ENCODE measurements around the gene EYS.

EYS gene

GRCh38 chr6:64803470-64804166 is 903.4 kb downstream of the EYS start:
- no peak for DNase-seq

DNA sequence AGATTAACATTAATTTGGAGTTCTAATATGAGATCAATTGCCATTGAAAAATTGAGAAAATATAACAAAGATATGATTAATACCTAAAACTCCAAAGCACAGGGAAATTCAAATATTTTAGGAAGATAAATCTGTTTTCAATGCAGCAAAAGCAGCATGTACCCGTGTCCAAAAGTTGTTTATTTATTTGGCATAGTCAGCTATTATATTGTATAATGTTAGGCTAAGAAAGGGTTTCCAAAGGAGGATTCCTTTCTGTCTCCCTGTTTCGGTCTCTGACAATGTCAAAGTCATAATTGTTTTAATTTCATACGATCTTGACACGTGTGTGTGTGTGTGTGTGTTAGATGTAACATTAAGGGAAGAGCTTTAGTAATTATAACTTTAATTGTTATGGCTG is 914.5 kb downstream of the EYS start:
- DNase-seq, result no peak

DNA sequence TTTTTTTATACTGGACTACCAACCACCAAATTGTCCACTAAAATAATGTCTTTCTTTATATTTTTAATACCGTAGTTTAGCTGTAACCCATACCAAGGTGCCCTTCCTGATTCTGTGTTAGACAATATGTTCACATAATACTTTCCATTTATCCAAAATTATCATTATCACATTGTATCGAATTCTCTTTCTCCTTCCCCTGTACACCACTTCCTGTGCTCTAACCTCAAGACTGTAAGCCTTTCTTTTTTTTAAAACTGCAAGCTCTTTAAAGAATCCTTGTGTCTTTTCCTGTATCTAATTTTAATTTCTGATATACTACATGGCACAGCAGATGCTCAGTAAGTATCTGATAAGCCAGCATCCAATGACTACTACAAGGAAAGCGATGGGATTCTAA is 917.5 kb downstream of the EYS start:
- no peak for DNase-seq

DNA sequence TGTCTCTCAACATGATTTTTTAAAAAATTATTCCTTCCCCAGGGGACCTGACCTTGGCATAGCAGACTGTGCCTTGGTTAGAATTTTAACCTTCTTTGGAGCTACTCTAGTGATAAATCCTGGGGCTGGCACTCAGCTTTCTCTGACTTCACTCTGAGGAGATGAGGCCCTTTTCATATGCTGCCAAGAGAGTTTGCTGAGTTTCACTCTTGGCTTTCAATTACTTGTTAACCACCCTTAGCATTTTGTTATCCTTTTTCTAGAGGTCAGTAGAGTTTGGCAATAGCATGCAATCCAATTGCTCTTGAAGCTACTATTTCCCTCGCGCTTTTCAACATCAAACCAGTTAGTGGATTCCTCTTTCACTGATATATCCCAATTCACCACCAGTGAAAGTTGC is 920.3 kb downstream of the EYS start:
- no peak for DNase-seq

GRCh38 chr6:64782877-64783276 is 924.1 kb downstream of the EYS start:
- no peak for DNase-seq

- DNase-seq, result no peak
These were observed 928.9 kb downstream of the EYS start for GRCh38 chr6:64777941-64778785.

- no peak for DNase-seq
These were observed 930.7 kb downstream of the EYS start for GRCh38 chr6:64776359-64776758.

GRCh38 chr6:64774881-64775280 is 932.1 kb downstream of the EYS start:
- no peak for DNase-seq

DNA sequence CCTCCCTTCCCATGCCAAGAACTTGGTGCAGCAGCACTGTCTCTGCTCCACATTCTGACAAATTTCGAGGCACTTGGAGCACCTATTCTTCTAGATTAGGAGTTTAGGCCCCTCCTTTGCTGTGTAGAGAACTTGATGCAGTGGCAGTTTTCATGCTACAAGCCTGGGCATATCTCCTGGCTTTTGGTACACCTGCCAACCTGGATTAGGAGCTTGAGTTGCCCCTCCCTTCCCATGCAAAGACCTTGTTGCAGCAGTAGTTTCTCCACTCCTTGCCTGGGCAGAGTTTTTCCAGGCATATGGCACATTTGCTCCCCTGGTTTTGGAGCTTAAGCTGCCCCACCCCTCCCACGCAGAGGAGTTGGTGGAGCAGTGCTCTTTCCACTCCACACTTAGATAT is 956.1 kb downstream of the EYS start:
- no peak for DNase-seq

GRCh38 chr6:64737418-64737817 is 969.6 kb downstream of the EYS start:
- no peak for DNase-seq

DNA sequence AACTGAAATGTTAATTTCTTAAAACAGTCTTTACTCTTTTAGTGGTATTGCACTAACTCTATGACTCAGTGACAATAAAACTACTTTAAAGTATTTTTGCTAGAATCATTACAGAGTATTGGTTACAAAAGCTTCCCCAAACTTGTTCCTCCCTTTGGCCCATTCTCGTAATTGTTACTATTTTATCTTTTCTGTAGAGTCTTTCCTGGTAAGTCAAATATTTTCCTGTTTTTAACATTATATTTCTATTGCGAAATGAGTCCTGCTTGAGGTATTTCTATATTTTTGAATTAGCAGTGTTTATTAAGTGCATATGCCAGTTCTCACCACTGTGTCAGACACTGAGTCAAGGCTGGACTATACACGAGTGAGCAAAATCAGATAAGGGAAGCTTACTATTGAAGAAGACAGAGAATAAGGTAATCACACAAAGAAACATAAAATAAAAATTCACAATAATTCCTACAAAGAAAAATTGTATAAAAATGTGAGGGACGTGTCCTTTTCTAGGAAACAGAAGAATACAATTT is 970.5 kb downstream of the EYS start:
- DNase-seq, result no peak

DNA sequence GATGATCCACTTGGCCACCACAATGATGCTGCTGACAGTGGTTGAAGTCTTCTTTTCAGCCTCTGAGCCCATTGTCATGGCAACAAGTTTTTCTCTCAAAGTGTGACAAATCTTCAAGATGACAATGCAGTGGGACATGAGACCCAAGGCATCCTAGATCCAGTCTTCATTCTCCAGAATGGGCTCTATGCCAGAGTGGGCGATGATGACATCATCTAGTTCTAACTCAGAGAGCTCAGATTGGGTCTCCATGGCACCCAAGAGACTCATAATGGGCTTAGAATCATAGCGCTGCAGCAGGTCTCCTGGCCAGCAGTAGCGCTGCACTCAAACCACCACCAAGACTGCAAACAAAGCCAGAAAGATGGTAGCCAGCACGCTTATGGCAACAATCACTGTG is 973.6 kb downstream of the EYS start:
- DNase-seq, result no peak

GRCh38 chr6:64732888-64733287 is 974.1 kb downstream of the EYS start:
- DNase-seq, result no peak

- DNase-seq, result no peak
These were observed 977.5 kb downstream of the EYS start for GRCh38 chr6:64729522-64729921.

DNA sequence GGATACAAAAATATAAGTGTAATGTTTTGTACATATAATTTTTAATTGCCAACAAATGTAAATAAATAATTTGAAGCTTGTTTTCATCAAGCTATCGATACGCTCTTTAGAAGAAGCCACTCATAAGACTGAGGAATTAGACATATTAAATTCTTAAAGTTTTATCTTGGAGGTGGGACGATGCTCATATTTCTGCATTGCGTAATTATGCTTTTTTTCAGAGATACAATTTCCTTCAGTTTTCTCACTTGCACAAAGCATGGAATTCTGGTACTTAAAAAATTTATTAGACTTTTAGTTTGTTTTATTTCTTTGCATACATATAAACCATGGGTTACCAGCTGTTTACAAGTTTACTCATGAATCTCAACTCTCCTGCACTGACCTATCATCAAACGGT is 980.0 kb downstream of the EYS start:
- DNase-seq, result no peak

GRCh38 chr6:64724091-64724490 is 982.9 kb downstream of the EYS start:
- DNase-seq, result no peak

DNA sequence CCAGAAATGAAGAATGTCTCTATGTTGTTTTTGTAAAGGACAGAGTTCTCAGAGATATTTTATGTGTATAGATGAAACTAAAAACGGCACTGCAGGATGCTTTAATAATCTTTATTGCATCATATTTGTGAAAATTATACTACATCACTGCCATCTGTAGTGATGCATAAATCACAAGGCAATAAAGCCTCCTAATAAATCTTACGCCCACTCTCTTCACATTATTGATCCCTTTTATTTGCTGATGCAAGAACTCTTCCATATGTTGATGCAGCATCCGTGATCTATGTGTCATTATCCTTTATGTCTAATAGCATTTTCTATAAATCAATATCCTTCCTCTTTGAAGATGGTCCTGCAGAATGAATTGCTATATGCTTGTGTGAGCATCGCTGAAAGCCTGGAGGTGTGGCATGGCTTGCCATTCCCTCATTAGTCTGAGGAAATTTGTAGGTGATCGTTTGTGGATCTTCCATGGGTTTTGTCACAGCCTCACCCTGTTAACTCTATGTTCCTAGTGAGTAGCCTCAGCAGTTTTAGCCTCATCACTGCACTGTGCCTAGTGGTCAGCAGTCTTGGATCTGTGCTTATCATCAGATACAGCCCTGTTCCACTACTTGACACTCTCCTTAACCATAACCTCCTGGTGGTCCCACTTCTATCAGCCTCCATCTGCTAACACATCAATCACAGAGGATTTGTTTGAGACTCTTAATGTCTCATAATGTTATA is 983.5 kb downstream of the EYS start:
- no peak for DNase-seq

- no peak for DNase-seq
These were observed 985.2 kb downstream of the EYS start for GRCh38 chr6:64721865-64722264.

- DNase-seq, result no peak
These were observed 989.7 kb downstream of the EYS start for GRCh38 chr6:64717281-64717680.

DNA sequence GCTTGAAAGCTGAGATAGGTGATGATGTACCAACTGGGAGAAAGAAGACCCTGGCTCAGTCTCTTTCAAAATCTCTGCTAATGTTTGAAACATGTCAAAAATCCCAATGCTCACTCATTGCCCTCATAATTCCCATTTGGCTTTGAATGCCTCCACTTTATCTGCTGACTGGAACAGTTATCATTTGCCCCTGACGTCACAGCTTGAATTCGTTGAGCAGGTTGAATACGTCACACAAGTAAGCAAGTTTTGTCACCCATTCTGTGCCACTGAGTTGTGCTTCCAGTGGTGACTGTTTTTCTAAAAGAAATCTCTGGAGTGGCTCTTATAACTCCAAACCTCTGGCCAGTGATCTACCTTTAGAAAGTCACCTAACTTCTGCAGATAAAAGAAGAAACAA is 991.4 kb downstream of the EYS start:
- DNase-seq, result no peak

DNA sequence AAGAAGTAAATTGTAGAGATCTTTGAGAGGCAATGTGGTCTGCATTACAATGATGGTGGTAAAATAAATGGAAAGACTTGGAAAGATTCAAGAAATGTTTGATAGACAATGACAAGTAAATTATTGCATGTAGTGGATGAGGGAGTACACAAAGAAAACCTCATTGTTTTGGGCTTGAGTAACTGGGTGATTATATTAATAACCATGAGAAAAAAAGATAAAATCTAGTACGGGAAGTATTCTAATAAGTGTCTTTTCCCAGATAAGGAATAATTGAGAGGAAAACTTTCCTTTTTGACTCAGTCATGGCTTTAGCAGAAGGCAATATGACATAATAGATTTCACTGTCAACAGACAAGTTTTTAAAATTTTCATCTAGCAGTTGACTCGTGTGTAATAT is 993.0 kb downstream of the EYS start:
- DNase-seq, result no peak

DNA sequence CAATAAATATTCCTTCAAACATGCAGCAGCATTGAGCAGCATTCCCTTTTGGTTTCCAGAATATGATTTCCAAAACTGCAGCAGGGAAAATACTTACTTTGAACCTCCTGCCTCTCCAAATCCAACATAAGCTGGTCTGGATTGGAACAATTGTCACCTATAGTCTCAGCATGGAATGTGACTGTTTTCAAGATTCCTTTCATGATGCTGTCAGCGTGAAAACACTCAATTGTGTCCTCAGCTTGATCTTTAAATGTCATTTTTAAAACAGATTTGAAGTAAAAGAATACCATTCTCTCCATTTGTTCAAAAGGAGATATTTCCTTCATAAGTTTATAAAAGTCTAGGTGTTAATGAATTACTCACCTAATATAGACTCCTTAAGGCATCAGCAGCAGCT is 993.9 kb downstream of the EYS start:
- DNase-seq, result no peak

DNA sequence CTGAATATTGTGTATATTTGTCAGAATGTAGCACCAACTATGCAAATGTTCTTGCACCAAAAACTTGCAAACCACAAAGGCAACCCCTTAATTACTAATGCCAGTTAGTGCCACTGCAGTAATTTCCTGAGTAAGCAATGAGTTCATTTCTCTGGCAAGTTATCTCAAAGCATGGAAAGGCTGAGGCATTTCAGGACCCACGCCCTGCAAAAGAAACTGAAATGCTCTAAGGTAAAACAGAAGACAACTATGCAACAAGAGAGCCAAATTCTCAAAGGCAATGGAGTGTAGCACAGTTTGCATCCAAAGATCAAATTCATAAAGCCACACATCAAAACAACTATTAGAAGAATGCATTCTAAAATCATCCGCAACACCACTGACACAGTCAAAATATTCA is 994.4 kb downstream of the EYS start:
- no peak for DNase-seq

- DNase-seq, result no peak
These were observed 1003.1 kb downstream of the EYS start for GRCh38 chr6:64703922-64704321.
